Breast epithelium (tissue), 3 donors: Measurements from ENCODE around the gene NRXN3.

Source experiments
- POLR2AphosphoS5 ChIP-seq, 3 donors: sonication (generic); formaldehyde crosslinking; IDR thresholded peaks; one replicate each; pipeline ENCODE4 v1.6.1; 2017; ENCODE audit warnings: antibody characterized with exemption in 3 of 3
- TF ChIP-seq, protein P1 (sequence below), 3 donors: fragments of 450-650 bp; IDR thresholded peaks; one replicate each; pipeline ENCODE4 v1.5.1; 2016 to 2017; ENCODE audit warnings: antibody characterized with exemption in 3 of 3, mild to moderate bottlenecking in 3 of 3, moderate library complexity in 3 of 3

GRCh38 chr14:78172428-78172827 is 2.3 kb downstream of the NRXN3 start:
- TF ChIP-seq, protein P1, sequence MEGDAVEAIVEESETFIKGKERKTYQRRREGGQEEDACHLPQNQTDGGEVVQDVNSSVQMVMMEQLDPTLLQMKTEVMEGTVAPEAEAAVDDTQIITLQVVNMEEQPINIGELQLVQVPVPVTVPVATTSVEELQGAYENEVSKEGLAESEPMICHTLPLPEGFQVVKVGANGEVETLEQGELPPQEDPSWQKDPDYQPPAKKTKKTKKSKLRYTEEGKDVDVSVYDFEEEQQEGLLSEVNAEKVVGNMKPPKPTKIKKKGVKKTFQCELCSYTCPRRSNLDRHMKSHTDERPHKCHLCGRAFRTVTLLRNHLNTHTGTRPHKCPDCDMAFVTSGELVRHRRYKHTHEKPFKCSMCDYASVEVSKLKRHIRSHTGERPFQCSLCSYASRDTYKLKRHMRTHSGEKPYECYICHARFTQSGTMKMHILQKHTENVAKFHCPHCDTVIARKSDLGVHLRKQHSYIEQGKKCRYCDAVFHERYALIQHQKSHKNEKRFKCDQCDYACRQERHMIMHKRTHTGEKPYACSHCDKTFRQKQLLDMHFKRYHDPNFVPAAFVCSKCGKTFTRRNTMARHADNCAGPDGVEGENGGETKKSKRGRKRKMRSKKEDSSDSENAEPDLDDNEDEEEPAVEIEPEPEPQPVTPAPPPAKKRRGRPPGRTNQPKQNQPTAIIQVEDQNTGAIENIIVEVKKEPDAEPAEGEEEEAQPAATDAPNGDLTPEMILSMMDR (IDR thresholded peaks at IDR 0.05) = no peak
- TF ChIP-seq POLR2AphosphoS5 (IDR thresholded peaks at IDR 0.05) = no peak
